ENCODE results near the gene PPP1R37. TPM values are rescaled to one million over a fixed set of nuclear protein-coding genes. Genes with fewer than 3 reads are reported as not detected.

PPP1R37 gene
- total RNA-seq, 1 experiment from 2014 or later, result 25.1 TPM

- DNase-seq (ENCODE audit: low spot score), result no peak
These were observed 22.0 kb upstream of the PPP1R37 start for GRCh38 chr19:45070861-45071544.

DNA sequence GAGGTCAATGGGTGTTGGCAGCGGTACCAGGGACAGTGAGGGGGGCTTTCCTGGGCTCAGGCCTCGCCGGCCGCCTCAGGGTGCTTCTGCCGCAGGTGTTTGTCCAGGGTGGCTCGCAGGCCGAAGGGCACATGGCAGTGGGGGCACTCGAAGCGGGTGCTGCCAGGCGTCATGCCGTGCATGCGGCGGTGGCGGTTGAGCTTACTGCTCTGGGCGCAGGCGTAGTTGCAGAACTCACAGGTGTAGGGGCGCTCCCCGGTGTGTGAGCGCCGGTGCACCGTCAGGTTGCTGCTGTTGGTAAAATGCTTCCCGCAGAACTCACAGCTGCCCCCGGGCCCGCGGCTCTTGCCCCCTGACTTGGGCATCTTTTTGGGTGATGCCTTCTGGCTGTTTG lies 21.4 kb upstream of the PPP1R37 start:
- no peak for DNase-seq (ENCODE audit: low spot score)

GRCh38 chr19:45071969-45072790 lies 20.8 kb upstream of the PPP1R37 start:
- DNase-seq (ENCODE audit: low spot score), result no peak

DNA sequence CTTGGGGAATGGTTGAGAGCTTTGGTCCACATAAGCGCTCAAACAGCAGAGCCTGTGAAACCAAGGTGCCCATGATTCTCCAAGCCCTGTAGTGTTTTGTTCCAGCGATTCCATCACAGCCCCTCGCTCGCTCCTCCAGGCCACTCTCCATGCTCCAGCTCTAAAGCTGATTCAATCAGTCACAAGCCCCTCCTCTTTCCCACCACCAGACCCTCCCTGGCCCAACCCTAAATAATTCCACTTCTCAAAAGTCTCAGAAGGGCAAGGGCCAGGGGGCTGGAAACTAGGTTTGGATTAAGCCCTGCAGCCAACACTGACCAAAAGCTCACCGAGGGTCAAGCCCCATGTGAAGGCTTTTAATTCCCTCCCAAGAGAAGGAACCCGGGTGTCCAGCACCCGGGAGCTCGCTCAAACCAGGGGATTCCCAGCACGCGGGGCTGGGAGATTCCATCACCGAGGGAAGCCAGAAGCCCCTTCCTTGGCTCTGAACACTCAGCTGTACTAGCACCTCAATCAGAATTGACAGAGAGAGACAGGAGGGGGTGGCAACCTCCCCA lies 18.2 kb upstream of the PPP1R37 start:
- DNase-seq (ENCODE audit: low spot score), result no peak

- DNase-seq (ENCODE audit: low spot score), result no peak
These were observed 17.5 kb upstream of the PPP1R37 start for GRCh38 chr19:45075301-45076028.

DNA sequence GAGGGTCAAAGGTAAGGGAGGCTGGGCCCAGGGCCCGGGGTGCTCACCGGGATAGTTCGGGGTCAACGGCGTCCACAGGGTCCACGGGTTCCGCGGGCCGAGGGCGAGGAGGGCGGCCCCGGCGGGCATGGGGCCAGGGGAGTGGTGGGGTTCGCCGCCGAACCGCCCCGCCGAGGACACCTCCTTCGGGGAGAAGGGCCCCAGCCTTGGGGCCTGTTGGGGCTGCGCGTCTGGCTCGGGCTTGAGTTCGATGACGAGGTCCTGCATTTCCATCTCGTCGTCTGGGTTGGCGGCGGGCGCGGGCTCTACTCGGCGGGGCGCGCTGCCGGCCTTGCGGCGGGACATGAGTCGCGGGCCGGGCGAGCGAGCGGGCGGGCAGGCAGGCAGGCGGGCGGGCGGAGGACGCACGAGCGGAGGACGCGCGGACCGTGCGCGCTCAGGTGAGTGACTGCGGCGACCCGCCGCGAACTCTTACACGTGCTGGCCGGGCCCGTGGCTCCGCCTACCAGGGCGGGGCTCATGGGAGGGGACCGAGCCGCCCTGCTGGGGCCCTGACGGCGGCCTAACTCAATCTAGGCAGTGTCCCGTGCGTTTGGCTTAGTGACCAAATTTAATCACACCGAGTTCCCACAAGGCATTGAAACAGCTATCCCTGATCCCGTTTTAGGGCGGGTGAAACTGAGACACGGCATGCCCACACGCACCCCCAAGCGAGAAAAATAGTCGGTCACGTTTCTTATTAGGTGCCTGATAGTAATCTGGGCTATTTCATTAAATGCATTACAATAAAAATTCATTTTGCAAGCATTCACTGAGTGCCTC lies 16.7 kb upstream of the PPP1R37 start, which contains the start of gene ZNF296:
ZNF296 (minus strand) TSS at position 450 of the 822 bp plus-strand sequence; CDS start at position 345, 105 bp downstream.
- no peak for DNase-seq (ENCODE audit: low spot score)

DNA sequence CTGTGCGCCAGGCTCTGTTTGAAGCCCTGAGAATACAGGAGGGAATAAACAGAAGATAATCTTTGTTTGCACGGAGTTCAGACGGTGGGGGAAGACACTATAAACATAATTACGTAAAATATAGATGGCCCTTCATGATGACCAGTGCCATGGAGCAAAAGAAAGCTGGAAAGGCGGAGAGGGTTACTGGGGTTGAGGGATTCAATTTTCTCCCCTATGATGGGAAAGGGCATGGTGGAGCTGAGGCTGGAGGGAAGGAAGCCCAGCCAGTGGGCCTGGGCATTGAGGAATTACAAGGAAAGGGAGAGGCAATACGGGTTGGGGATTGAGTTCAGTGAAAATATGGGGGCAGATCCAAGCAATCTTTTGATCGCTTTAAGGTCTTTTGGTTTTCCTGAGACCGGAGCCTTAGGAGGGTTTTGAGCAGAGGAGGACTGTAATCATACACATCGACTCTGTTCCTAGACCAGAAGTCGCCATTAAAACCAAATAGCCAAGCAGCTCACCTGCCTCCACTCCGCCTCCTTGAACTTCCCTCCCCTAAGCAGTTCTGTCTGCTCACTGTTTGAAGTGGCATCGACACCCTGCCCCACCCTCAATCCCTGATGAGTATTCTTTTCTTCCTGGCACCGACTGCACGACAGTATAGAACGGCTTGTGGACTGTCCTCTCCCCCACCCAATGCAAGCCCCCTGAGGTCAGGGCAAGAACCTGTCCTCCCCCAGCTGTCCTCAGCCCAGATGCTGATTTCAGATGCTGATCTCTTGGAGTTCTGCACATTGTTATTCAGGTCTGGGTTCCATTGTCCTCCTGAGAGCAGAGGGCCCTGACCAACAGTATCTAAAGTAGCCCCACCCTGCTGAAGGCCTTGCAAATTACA lies 15.9 kb upstream of the PPP1R37 start:
- no peak for DNase-seq (ENCODE audit: low spot score)

GRCh38 chr19:45078390-45079062 lies 14.5 kb upstream of the PPP1R37 start:
- DNase-seq (ENCODE audit: low spot score), result no peak

DNA sequence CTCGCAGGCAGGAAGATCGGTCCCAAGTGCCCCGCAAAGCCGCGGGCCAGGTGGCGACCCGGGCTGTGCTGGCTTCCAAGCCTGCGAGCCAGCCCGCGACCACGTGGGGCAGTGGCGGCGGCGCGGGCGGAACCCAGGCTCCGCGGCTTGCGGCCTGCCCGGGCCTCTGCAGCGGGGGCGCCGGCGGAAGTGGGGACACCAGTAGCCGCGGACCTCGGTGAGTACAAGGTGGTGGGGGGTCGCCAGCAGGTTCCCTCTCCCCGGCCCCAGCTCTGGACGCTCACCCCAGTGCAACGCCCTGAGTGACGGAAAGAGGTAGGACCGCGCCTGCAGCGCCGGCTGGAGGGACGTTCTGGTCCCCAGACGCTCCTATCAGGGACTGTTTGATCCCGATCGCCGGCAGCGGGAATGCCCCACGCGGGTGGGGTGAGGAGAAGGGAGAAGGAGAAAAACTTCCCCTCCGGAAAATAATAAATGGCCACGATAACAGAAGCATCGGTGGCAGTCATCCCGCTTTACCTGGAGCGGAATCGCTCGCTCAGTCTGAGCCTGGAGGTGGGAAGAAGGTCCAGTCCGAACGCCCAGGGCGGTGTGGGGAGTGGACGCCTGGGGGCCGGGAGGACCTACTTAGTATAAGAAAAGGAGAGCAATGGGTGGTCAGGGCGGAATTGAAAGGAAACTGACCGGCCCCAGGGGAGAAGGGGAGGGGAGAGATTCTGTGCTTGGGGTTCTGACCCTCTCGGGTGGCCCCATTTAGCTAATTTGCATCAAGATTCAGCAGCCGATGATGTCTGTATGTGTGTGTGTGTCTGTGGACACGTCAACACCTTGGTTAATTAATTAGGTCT lies 13.7 kb upstream of the PPP1R37 start, which contains the start of gene GEMIN7:
GEMIN7 (plus strand) TSS at position 198 of the 848 bp plus-strand sequence. CDS start 10,855 bp downstream, outside the sequence.
- DNase-seq (ENCODE audit: low spot score), result peak; percentile 34

- no peak for DNase-seq (ENCODE audit: low spot score)
These were observed 13.0 kb upstream of the PPP1R37 start for GRCh38 chr19:45079911-45080370.

DNA sequence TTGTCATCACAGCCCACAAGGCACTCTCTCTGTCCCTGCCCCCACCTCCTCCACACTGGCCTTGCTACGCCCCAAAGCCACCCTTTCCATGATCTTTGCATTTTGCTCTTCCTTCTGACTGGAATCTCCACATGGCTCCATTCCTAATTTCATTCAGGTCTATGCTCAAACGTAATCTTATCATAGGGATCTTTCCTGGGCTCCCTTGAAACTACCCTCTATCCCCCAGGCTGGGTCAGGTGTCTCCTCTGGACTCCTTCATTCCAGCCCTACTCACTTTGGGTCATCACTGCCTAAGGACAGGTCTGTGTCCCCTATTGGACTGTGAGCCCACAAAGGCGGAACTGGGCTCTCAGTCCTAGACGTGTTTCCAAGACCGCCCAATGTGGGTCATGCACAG lies 10.8 kb upstream of the PPP1R37 start:
- no peak for DNase-seq (ENCODE audit: low spot score)

DNA sequence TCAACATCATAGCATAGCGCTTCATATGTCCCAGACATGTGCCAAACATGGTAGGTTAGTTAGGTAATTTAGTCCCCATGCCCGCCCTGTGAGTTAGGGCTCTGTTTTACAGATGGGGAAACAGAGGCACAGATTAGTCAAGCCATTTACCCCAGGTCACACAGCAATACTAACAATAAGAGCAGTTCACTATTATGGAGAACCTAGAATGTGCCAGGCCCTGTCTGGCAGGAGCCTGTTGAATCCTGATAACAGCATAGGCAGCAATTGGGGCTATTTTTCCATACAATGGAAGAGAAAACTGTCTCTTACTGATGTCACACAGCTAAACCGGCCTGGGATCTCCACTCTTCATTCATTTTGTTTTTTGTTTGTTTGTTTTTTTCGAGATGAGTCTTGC lies 6.5 kb upstream of the PPP1R37 start:
- DNase-seq (ENCODE audit: low spot score), result no peak

GRCh38 chr19:45087531-45087930 lies 5.4 kb upstream of the PPP1R37 start:
- DNase-seq (ENCODE audit: low spot score), result no peak

DNA sequence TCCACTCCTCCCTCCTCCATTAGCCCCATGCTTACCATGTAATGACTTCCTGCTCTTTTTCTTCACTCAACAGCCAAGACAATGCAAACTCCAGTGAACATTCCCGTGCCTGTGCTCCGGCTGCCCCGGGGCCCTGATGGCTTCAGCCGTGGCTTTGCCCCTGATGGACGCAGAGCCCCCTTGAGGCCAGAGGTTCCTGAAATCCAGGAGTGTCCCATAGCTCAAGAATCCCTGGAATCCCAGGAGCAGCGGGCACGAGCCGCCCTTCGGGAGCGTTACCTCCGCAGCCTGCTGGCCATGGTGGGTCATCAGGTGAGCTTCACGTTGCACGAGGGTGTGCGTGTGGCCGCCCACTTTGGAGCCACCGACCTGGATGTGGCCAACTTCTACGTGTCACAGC lies 2.9 kb upstream of the PPP1R37 start:
- no peak for DNase-seq (ENCODE audit: low spot score)

DNA sequence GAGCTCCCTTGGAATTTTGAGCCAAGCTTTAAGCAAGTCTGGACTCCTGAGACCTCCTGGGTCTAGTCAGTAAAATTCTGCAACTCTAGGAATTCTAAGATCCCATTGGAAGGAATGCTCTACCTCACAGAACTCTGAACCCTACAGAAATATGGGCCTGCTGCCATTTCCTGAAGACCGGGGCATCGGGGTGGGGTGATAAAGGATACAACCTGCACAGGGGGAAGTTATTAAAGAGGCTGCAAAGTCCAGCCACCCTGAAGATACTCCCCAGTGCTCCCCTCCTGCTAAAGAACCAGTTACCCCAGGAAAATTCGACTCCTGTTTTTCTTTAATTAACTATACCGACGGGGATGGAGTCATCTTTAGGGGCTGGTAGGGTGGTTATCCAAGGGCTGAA lies 2.4 kb upstream of the PPP1R37 start:
- DNase-seq (ENCODE audit: low spot score), result no peak

DNA sequence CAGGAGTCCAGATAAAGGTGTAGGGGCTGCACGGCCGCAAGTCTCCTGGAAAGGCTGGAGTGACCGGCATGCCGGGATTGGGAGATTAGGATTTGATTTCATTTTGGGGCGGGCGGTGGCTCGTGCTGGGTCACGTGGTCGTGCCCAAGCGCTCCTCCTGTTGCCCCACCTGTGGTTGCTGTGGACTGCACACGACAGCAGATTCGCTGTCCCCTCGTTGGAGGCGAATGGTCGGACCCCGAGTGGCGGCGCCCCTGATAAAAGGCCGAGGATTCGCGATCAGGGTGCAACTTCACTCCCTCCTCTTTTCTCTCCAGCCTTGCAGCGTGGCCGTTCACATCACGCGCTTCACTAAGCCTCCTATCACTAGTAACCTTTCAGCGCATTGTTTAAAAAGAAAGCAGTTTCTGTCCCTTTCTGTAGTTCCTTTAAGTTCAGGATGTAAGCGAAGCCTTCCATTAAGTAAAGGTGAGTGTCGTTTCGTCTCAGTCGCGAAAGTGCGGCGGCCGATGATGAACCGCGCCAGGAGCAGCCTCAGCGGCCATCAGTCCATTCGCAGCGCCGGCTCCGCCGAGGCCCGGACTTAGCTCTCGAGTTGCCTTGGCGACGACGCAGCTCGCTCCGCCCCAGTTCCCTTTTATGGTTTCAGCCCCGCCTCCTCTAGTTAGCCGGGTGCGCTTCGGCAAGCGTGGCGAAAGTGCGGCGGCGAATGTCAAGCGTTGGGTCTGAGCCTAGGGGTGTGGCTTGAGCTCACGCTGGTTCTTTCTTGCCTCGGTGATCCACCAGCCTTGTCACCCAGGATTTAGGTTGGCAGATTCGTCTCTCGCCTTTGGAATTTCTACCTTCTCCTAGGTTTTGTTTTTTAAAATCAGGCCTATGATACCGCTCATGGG lies 1.7 kb upstream of the PPP1R37 start:
- peak; percentile 87 for DNase-seq (ENCODE audit: low spot score)

- no peak for DNase-seq (ENCODE audit: low spot score)
These were observed 1.2 kb downstream of the PPP1R37 start for GRCh38 chr19:45094137-45094536.
